Stomach smooth muscle (tissue), 2 donors: ENCODE results near the gene CHD9.
"Not testable (repeated sequence)": the region's sequence is repeated elsewhere in the genome, so short reads cannot be mapped to it uniquely, and the experiment has no call there.

Source experiments
- H3K27ac ChIP-seq: one replicate; pipeline ENCODE4 v1.7.0; 2013; ENCODE audit warnings: mild to moderate bottlenecking, low read length, inconsistent platforms
- H3K27me3 ChIP-seq, 2 donors: one replicate each; pipeline ENCODE4 v1.7.0; 2013; ENCODE audit warnings: low read length in 2 of 2; ENCODE audit not compliant: insufficient read depth in 2 of 2, control insufficient read depth in 1 of 2
- H3K36me3 ChIP-seq, 2 donors: one replicate each; pipeline ENCODE4 v1.7.0; 2013; ENCODE audit warnings: low read length in 2 of 2; ENCODE audit not compliant: control insufficient read depth in 2 of 2, insufficient read depth in 2 of 2
- H3K4me1 ChIP-seq: one replicate; pipeline ENCODE4 v1.7.0; 2013; ENCODE audit warnings: low read length; ENCODE audit not compliant: control insufficient read depth, insufficient read depth
- H3K4me3 ChIP-seq, 2 donors: one replicate each; pipeline ENCODE4 v1.7.0; 2013; ENCODE audit warnings: low read length in 2 of 2
- H3K9ac ChIP-seq, 2 donors: one replicate each; pipeline ENCODE4 v1.7.0; 2013; ENCODE audit warnings: low read length in 2 of 2, mild to moderate bottlenecking in 1 of 2
- H3K9me3 ChIP-seq, 2 donors: one replicate each; pipeline ENCODE4 v1.7.0; 2013; ENCODE audit warnings: low read length in 2 of 2; ENCODE audit not compliant: control insufficient read depth in 2 of 2
- donor health status: healthy.
- donor health status: Pancreatic carcinoma.

The CHD9 gene

DNA sequence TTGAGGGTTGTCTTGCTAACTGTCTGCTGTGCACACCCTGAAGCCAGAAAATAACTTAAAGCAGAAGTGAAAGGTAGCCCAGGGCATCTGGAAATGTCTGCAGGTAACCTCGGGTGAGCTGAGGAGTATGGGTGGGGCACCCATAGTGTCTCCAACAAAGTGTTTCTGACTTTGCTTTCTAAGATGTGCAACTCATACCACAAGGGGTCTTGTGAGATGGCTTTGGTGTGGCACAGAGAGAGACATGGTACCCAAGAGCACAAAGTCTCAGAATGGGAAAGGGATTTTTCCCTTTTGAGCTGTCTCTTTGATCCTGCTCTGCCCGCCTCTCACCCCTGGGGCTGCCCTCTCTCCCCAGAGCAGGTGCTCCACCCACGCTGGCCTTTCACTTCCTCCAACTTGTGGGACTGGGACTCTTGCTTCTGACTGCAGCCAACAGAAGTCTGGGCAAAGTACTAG, 6.9 kb downstream of the CHD9 start:
- no peaks in the 10 kb centered on the region for H3K36me3 ChIP-seq
- H3K4me1 ChIP-seq: peaks cover 13% of the 10 kb centered on the region
- no peak overlapping the region for H3K27ac ChIP-seq
- no peak overlapping the region for H3K9ac ChIP-seq
- no peak overlapping the region for H3K4me3 ChIP-seq
- no peaks in the 10 kb centered on the region for H3K9me3 ChIP-seq
- H3K27me3 ChIP-seq: no peaks in the 10 kb centered on the region

- Histone ChIP-seq H3K9ac (no peak overlapping the region), H3K4me3 (no peak overlapping the region), H3K9me3 (no peaks in the 10 kb centered on the region), H3K36me3 (no peaks in the 10 kb centered on the region), H3K4me1 (peaks cover 6% of the 10 kb centered on the region), H3K27ac (no peak overlapping the region), H3K27me3 (no peaks in the 10 kb centered on the region)
Observed at GRCh38 chr16:53064081-53064578, 9.3 kb downstream of the CHD9 start.

GRCh38 chr16:53065461-53066061, 10.8 kb downstream of the CHD9 start:
- Histone ChIP-seq H3K27ac (no peak overlapping the region), H3K27me3 (no peaks in the 10 kb centered on the region), H3K4me1 (peaks cover 6% of the 10 kb centered on the region), H3K9ac (no peak overlapping the region), H3K4me3 (no peak overlapping the region), H3K36me3 (no peaks in the 10 kb centered on the region), H3K9me3 (no peaks in the 10 kb centered on the region)

DNA sequence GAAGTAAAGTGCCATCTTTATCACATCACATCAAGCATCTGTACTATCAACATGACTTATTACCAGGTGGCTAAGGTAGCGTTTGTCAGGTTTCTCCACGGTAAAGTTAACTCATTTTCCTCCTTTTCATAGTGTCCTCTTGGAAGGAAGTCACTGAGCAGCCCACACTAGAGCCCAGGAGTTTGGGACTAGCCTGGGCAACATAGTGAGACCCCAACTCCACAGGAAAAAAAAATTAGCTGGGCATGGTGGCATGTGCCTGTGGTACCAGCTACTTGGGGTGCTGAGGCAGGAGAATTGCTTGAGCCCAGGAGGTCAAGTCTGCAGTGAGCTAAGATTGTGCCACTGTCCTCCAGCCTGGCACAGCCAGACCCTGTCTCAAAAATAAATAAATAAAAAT, 12.9 kb downstream of the CHD9 start:
- Histone ChIP-seq H3K27ac (no peak overlapping the region), H3K9me3 (no peaks in the 10 kb centered on the region), H3K36me3 (no peaks in the 10 kb centered on the region), H3K4me1 (peaks cover 2% of the 10 kb centered on the region), H3K4me3 (no peak overlapping the region), H3K27me3 (no peaks in the 10 kb centered on the region), H3K9ac (no peak overlapping the region)

- Histone ChIP-seq H3K36me3 (no peaks in the 10 kb centered on the region), H3K27ac (no peak overlapping the region), H3K9me3 (no peaks in the 10 kb centered on the region), H3K4me3 (no peak overlapping the region), H3K9ac (no peak overlapping the region), H3K27me3 (no peaks in the 10 kb centered on the region), H3K4me1 (peaks cover 6% of the 10 kb centered on the region)
Observed at GRCh38 chr16:53068423-53068833, 13.6 kb downstream of the CHD9 start.

- Histone ChIP-seq H3K9me3 (no peaks in the 10 kb centered on the region), H3K36me3 (no peaks in the 10 kb centered on the region), H3K4me3 (no peak overlapping the region), H3K4me1 (peaks cover 6% of the 10 kb centered on the region), H3K27ac (no peak overlapping the region), H3K9ac (no peak overlapping the region), H3K27me3 (no peaks in the 10 kb centered on the region)
Observed at GRCh38 chr16:53069772-53070171, 15.0 kb downstream of the CHD9 start.

- no peaks in the 10 kb centered on the region for H3K27me3 ChIP-seq
- no peaks in the 10 kb centered on the region for H3K9me3 ChIP-seq
- peaks cover 5% of the 10 kb centered on the region for H3K4me1 ChIP-seq
- H3K4me3 ChIP-seq: peak overlapping the region in 1 of 2 donors; percentile 44
- no peaks in the 10 kb centered on the region for H3K36me3 ChIP-seq
- peak overlapping the region; percentile 53 for H3K27ac ChIP-seq
- H3K9ac ChIP-seq: peak overlapping the region in 1 of 2 donors; percentile 21
Observed at GRCh38 chr16:53071748-53072301, 17.0 kb downstream of the CHD9 start.

DNA sequence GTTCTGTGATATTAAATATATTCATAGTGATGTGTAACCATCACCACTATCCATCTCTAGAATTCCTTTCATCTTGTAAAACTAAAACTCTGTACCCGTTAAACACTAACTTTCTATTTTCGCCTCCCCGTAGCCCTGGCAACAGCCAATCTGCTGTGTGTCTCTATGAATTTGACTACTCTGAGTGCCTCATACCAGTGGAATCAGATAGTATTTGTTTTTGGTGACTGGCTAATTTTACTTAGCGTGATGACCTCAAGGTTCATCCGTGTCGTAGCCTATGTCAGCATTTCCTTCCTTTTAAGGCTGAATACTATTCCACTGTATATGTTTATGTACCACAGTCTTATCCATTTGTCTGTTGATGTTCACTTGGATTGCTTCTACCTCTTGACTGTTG, 18.2 kb downstream of the CHD9 start:
- Histone ChIP-seq H3K9me3 (no peaks in the 10 kb centered on the region), H3K27ac (no peak overlapping the region), H3K27me3 (no peaks in the 10 kb centered on the region), H3K36me3 (no peaks in the 10 kb centered on the region), H3K4me3 (no peak overlapping the region), H3K9ac (no peak overlapping the region), H3K4me1 (peaks cover 5% of the 10 kb centered on the region)

- not testable (repeated sequence) for H3K27me3 ChIP-seq, H3K36me3 ChIP-seq, H3K9me3 ChIP-seq, H3K4me3 ChIP-seq, H3K27ac ChIP-seq, H3K9ac ChIP-seq
- peaks cover 12% of the 10 kb centered on the region for H3K4me1 ChIP-seq
Observed at GRCh38 chr16:53074296-53074695, 19.5 kb downstream of the CHD9 start.

GRCh38 chr16:53075461-53075860, 20.7 kb downstream of the CHD9 start:
- H3K4me3 ChIP-seq, H3K27me3 ChIP-seq, H3K9ac ChIP-seq, H3K9me3 ChIP-seq, H3K27ac ChIP-seq, H3K36me3 ChIP-seq: not testable (repeated sequence)
- peaks cover 17% of the 10 kb centered on the region for H3K4me1 ChIP-seq

- no peak overlapping the region for H3K27ac ChIP-seq
- H3K4me1 ChIP-seq: peaks cover 32% of the 10 kb centered on the region
- no peaks in the 10 kb centered on the region for H3K36me3 ChIP-seq
Observed at GRCh38 chr16:53078247-53078646, 23.5 kb downstream of the CHD9 start.

More at GRCh38 chr16:53078247-53078646, 23.5 kb downstream of the CHD9 start:
- Histone ChIP-seq H3K9ac (no peak overlapping the region), H3K27me3 (no peaks in the 10 kb centered on the region), H3K4me3 (no peak overlapping the region), H3K9me3 (no peaks in the 10 kb centered on the region)
